ENCODE results near the gene PGGT1B.

DNA sequence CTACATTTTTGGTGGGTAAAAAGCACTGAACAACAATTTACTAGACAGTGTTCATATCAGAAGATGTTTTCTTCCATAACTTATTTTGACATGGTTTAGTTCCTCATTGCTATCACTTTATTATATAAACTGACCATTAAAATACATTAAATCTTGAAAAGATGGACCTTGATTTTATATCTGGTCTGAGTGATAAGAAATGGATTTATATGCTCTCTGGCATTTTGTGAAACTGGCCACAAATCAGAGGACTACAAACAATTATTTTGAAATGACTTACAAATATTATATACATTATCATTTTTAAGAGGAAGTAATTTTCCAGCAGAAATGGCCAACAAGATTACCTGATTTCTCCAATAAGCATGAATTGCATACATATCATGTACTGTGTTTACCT is 69.4 kb downstream of the PGGT1B start:
- TF ChIP-seq, protein P1, sequence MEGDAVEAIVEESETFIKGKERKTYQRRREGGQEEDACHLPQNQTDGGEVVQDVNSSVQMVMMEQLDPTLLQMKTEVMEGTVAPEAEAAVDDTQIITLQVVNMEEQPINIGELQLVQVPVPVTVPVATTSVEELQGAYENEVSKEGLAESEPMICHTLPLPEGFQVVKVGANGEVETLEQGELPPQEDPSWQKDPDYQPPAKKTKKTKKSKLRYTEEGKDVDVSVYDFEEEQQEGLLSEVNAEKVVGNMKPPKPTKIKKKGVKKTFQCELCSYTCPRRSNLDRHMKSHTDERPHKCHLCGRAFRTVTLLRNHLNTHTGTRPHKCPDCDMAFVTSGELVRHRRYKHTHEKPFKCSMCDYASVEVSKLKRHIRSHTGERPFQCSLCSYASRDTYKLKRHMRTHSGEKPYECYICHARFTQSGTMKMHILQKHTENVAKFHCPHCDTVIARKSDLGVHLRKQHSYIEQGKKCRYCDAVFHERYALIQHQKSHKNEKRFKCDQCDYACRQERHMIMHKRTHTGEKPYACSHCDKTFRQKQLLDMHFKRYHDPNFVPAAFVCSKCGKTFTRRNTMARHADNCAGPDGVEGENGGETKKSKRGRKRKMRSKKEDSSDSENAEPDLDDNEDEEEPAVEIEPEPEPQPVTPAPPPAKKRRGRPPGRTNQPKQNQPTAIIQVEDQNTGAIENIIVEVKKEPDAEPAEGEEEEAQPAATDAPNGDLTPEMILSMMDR (IDR thresholded peaks at IDR 0.05), result no peak
- no peak for TF ChIP-seq POLR2A (IDR thresholded peaks at IDR 0.05)
